ENCODE results near the gene ATG13. TPM values are rescaled to one million over a fixed set of nuclear protein-coding genes. Genes with fewer than 3 reads are reported as not detected.
A peak's percentile ranks its signal among the peaks of the same experiment; 100 is the strongest.
"Not testable (repeated sequence)": the region's sequence is repeated elsewhere in the genome, so short reads cannot be mapped to it uniquely, and the experiment has no call there.

The ATG13 gene
- total RNA-seq, 4 donors from 2014 or later = 113 to 203 (median 139) TPM

GRCh38 chr11:46668480-46669085 lies 51.2 kb downstream of the ATG13 start:
- H3K27ac ChIP-seq = peak overlapping the region in 3 of 4 donors; percentile 71 to 84 (median 82)
- no peak for DNase-seq (ENCODE audit: low spot score in 2 of 2)
- TF ChIP-seq CTCF (IDR thresholded peaks at IDR 0.05) (no peak), POLR2A (IDR thresholded peaks at IDR 0.05) (no peak), EP300 (IDR thresholded peaks at IDR 0.05) (no peak)
- peaks cover 0 to 70% (median 19%) of the 10 kb centered on the region in 4 donors for H3K4me1 ChIP-seq
- no peak overlapping the region for H3K4me3 ChIP-seq
- no peaks in the 10 kb centered on the region for H3K9me3 ChIP-seq
- no peaks in the 10 kb centered on the region for H3K27me3 ChIP-seq
- H3K36me3 ChIP-seq = peaks cover 2 to 97% (median 24%) of the 10 kb centered on the region in 3 donors
- WGBS, 2 donors = 89 to 93% methylated on average over 12 of the region's 12 CpGs

GRCh38 chr11:46669711-46670139 lies 52.4 kb downstream of the ATG13 start:
- DNase-seq (ENCODE audit: low spot score in 2 of 2) = no peak
- no peak overlapping the region for H3K4me3 ChIP-seq
- peak overlapping the region in 2 of 4 donors; percentile 82 to 84 for H3K27ac ChIP-seq
- no peaks in the 10 kb centered on the region for H3K27me3 ChIP-seq
- TF ChIP-seq CTCF (IDR thresholded peaks at IDR 0.05) = peak in 1 of 5 experiments; percentile 9
- no peak for TF ChIP-seq EP300 (IDR thresholded peaks at IDR 0.05)
- no peak for TF ChIP-seq POLR2A (IDR thresholded peaks at IDR 0.05)
- peaks cover 0 to 75% (median 25%) of the 10 kb centered on the region in 4 donors for H3K4me1 ChIP-seq
- peaks cover 2 to 94% (median 24%) of the 10 kb centered on the region in 3 donors for H3K36me3 ChIP-seq
- 70 to 73% methylated on average over 3 of the region's 3 CpGs for WGBS, 2 donors
- no peaks in the 10 kb centered on the region for H3K9me3 ChIP-seq

- H3K4me3 ChIP-seq; H3K27me3 ChIP-seq; DNase-seq (ENCODE audit: low spot score in 2 of 2); H3K9me3 ChIP-seq: not testable (repeated sequence)
- peak overlapping the region in 3 of 4 donors; percentile 8 to 62 (median 18) for H3K27ac ChIP-seq
- H3K4me1 ChIP-seq = peaks cover 0 to 75% (median 33%) of the 10 kb centered on the region in 4 donors
- H3K36me3 ChIP-seq = peaks cover 2 to 86% (median 16%) of the 10 kb centered on the region in 3 donors
- WGBS, 2 donors = 89 to 91% methylated on average over 3 of the region's 3 CpGs
Measured at GRCh38 chr11:46670521-46670920, 53.2 kb downstream of the ATG13 start.

GRCh38 chr11:46671958-46672315 lies 54.6 kb downstream of the ATG13 start:
- TF ChIP-seq CTCF (IDR thresholded peaks at IDR 0.05) (no peak), EP300 (IDR thresholded peaks at IDR 0.05) (no peak), POLR2A (IDR thresholded peaks at IDR 0.05) (no peak)
- 87 to 89% methylated on average over 10 of the region's 10 CpGs for WGBS, 2 donors
- peaks cover 3 to 75% (median 39%) of the 10 kb centered on the region in 4 donors for H3K4me1 ChIP-seq
- no peaks in the 10 kb centered on the region for H3K27me3 ChIP-seq
- no peak for DNase-seq (ENCODE audit: low spot score in 2 of 2)
- no peaks in the 10 kb centered on the region for H3K9me3 ChIP-seq
- H3K27ac ChIP-seq = peak overlapping the region in 2 of 4 donors; percentile 43 to 87
- peaks cover 2 to 81% (median 14%) of the 10 kb centered on the region in 3 donors for H3K36me3 ChIP-seq
- H3K4me3 ChIP-seq = no peak overlapping the region

GRCh38 chr11:46672381-46672839 lies 55.1 kb downstream of the ATG13 start:
- Histone ChIP-seq H3K4me1 (peaks cover 3 to 75% (median 37%) of the 10 kb centered on the region in 4 donors), H3K27me3 (no peaks in the 10 kb centered on the region), H3K36me3 (peaks cover 2 to 81% (median 14%) of the 10 kb centered on the region in 3 donors), H3K9me3 (no peaks in the 10 kb centered on the region), H3K4me3 (no peak overlapping the region), H3K27ac (peak overlapping the region in 2 of 4 donors; percentile 43 to 87)
- TF ChIP-seq POLR2A (IDR thresholded peaks at IDR 0.05) = no peak
- TF ChIP-seq CTCF (IDR thresholded peaks at IDR 0.05) = no peak
- no peak for TF ChIP-seq EP300 (IDR thresholded peaks at IDR 0.05)
- no peak for DNase-seq (ENCODE audit: low spot score in 2 of 2)
- WGBS, 2 donors = 66 to 70% methylated on average over 7 of the region's 7 CpGs
